SU-DHL-6 (cell line): ENCODE measurements around the gene TGFBR3L.

Experiments used
- CTCF ChIP-seq: fragments of 200-600 bp; sonication (generic); IDR thresholded peaks from one replicate; pipeline ENCODE4 v1.5.1; 2017; ENCODE audit warnings: antibody characterized with exemption, mild to moderate bottlenecking, low read length, moderate library complexity; ENCODE audit not compliant: insufficient read depth, poor library complexity, severe bottlenecking
- EZH2phosphoT487 ChIP-seq: fragments of 200-600 bp; sonication (generic), shearing (Covaris generic); conservative IDR thresholded peaks from 2 replicates; pipeline ENCODE4 v1.6.1; 2018; ENCODE audit warnings: mild to moderate bottlenecking, antibody characterized with exemption, low read length, moderate library complexity, mixed read lengths

- no peak for TF ChIP-seq CTCF
- TF ChIP-seq EZH2phosphoT487: no peak
Observed at GRCh38 chr19:7922836-7923195, 8.2 kb downstream of the TGFBR3L start.
